Measurements from ENCODE around the gene CLDND2.
"Not testable (repeated sequence)": the region's sequence is repeated elsewhere in the genome, so short reads cannot be mapped to it uniquely, and the experiment has no call there.

CLDND2 gene

GRCh38 chr19:51368366-51369282 is at the start of gene CLDND2:
Gene CLDND2 (minus strand): TSS chr19:51369003. CDS start chr19:51368577, 426 bp downstream.
- no peak for DNase-seq

- no peak for DNase-seq
These were observed 49.0 kb upstream of the CLDND2 start for GRCh38 chr19:51417810-51418157.

- DNase-seq, result no peak
These were observed 48.5 kb upstream of the CLDND2 start, which contains the start of gene SIGLEC10 for GRCh38 chr19:51417107-51417809. Gene SIGLEC10 (minus strand): TSS chr19:51417642. CDS start chr19:51417581, 61 bp downstream.

GRCh38 chr19:51416422-51416821 is 47.6 kb upstream of the CLDND2 start:
- not testable (repeated sequence) for DNase-seq

- no peak for DNase-seq
These were observed 46.4 kb upstream of the CLDND2 start for GRCh38 chr19:51415187-51415586.

GRCh38 chr19:51410950-51411748 is 42.3 kb upstream of the CLDND2 start:
- no peak for DNase-seq

GRCh38 chr19:51407511-51408131 is 38.8 kb upstream of the CLDND2 start:
- DNase-seq, result no peak

- no peak for DNase-seq
These were observed 33.3 kb upstream of the CLDND2 start for GRCh38 chr19:51402117-51402516.

- DNase-seq, result not testable (repeated sequence)
These were observed 31.1 kb upstream of the CLDND2 start for GRCh38 chr19:51399936-51400335.

GRCh38 chr19:51399231-51399630 is 30.4 kb upstream of the CLDND2 start:
- DNase-seq, result no peak

- no peak for DNase-seq
These were observed 29.4 kb upstream of the CLDND2 start for GRCh38 chr19:51398096-51398704.

- DNase-seq, result not testable (repeated sequence)
These were observed 28.6 kb upstream of the CLDND2 start for GRCh38 chr19:51397453-51397852.

- no peak for DNase-seq
These were observed 27.4 kb upstream of the CLDND2 start for GRCh38 chr19:51396175-51396574.

- DNase-seq, result peak; percentile 11 to 24
These were observed 25.4 kb upstream of the CLDND2 start for GRCh38 chr19:51394050-51394836.

- DNase-seq, result no peak
These were observed 23.9 kb upstream of the CLDND2 start for GRCh38 chr19:51392701-51393100.

GRCh38 chr19:51391073-51391611 is 22.3 kb upstream of the CLDND2 start:
- DNase-seq, result no peak

- DNase-seq, result no peak
These were observed 20.3 kb upstream of the CLDND2 start for GRCh38 chr19:51389143-51389542.

GRCh38 chr19:51387924-51388389 is 19.2 kb upstream of the CLDND2 start, which contains the start of gene LIM2:
Gene LIM2 (minus strand): TSS chr19:51387974. CDS start chr19:51387443, 531 bp downstream.
- DNase-seq, result no peak

- no peak for DNase-seq
These were observed 18.2 kb upstream of the CLDND2 start for GRCh38 chr19:51386882-51387520.

- DNase-seq, result no peak
These were observed 13.2 kb upstream of the CLDND2 start for GRCh38 chr19:51382004-51382403.

All from NCI-H2081 (cell line).